H1 (cell line): ENCODE results near the gene HORMAD2. TPM values are rescaled to one million over a fixed set of nuclear protein-coding genes. Genes with fewer than 3 reads are reported as not detected.

ENCODE experiments used
- CTCF ChIA-PET: fragments of 300-600 bp; sonication (Branson Sonifier 250); formaldehyde crosslinking; loops from one replicate; lab custom pipeline; 2021; ENCODE audit not compliant: partially characterized antibody; lab: Charles Lee
- POLR2A ChIA-PET: fragments of 300-600 bp; sonication (Branson Sonifier 250); formaldehyde crosslinking; loops from one replicate; lab custom pipeline; 2021; ENCODE audit warnings: inconsistent platforms; ENCODE audit not compliant: partially characterized antibody; lab: Charles Lee
- DNase-seq, 2 experiments: peaks; one replicate each; pipeline versions ENCODE4 v3.0.0 to v3.0.0-alpha.2; 2010 to 2022; ENCODE audit warnings: low spot score in 2 of 2, low read depth in 1 of 2, mixed read lengths in 1 of 2
- FAIRE-seq: peaks from 2 replicates; lab custom pipeline; 2011; peaks lifted over from hg19 to GRCh38; lab: Jason Lieb, UNC
- H2AFZ ChIP-seq: 2 replicates; pipeline ENCODE4 v1.8.1; 2012; ENCODE audit warnings: low read length, inconsistent platforms
- H2AK5ac ChIP-seq: 2 replicates; pipeline ENCODE4 v1.6.1; 2013; ENCODE audit warnings: low read depth, low read length
- H2BK120ac ChIP-seq: replicated peaks from 2 replicates; pipeline ENCODE3; 2013; ENCODE audit warnings: low read depth, low read length, inconsistent platforms
- H2BK12ac ChIP-seq: 2 replicates; pipeline ENCODE4 v1.6.1; 2013; ENCODE audit warnings: low read depth, low read length
- H2BK15ac ChIP-seq: 2 replicates; pipeline ENCODE4 v1.6.1; 2013; ENCODE audit warnings: low read length
- H2BK20ac ChIP-seq: 2 replicates; pipeline ENCODE4 v1.6.1; 2013; ENCODE audit warnings: low read length
- H2BK5ac ChIP-seq: 2 replicates; pipeline ENCODE4 v1.6.1; 2013; ENCODE audit warnings: low read depth, low read length
- H3K14ac ChIP-seq: 2 replicates; pipeline ENCODE4 v1.6.1; 2013; ENCODE audit warnings: inconsistent platforms; ENCODE audit not compliant: insufficient read length
- H3K18ac ChIP-seq: 2 replicates; pipeline ENCODE4 v1.6.1; 2013; ENCODE audit warnings: low read length; ENCODE audit errors: extremely low read depth
- H3K23ac ChIP-seq: 2 replicates; pipeline ENCODE4 v1.6.1; 2013; ENCODE audit warnings: inconsistent platforms; ENCODE audit not compliant: insufficient read length
- H3K23me2 ChIP-seq: 2 replicates; pipeline ENCODE4 v1.6.1; 2013; ENCODE audit warnings: low read depth, low read length
- H3K27ac ChIP-seq: 2 replicates; pipeline ENCODE4 v1.6.1; 2011; ENCODE audit warnings: low read depth, low read length, inconsistent platforms
- H3K27me3 ChIP-seq, 4 experiments: replicated peaks in 1 of 4; 1 replicate in 1 of 4; 2 replicates in 3 of 4; pipeline versions ENCODE4 v1.6.1 to v1.8.1; 2011 to 2013; ENCODE audit warnings: low read length in 3 of 4, mild to moderate bottlenecking in 3 of 4, inconsistent platforms in 2 of 4, mixed read lengths in 2 of 4, moderate library complexity in 1 of 4; ENCODE audit not compliant: control insufficient read depth in 3 of 4, insufficient read depth in 3 of 4; ENCODE audit errors: extremely low read depth in 1 of 4
- H3K36me3 ChIP-seq, 4 experiments: 2 replicates each; pipeline versions ENCODE4 v1.6.1 to v1.8.1; 2011 to 2013; ENCODE audit warnings: mild to moderate bottlenecking in 4 of 4, low read length in 3 of 4, moderate library complexity in 2 of 4, control low read depth in 1 of 4, inconsistent platforms in 1 of 4; ENCODE audit not compliant: insufficient read depth in 4 of 4, control insufficient read depth in 2 of 4
- H3K4ac ChIP-seq: replicated peaks from 2 replicates; pipeline ENCODE3; 2013; ENCODE audit warnings: low read length, low read depth, mixed read lengths, inconsistent platforms; ENCODE audit not compliant: insufficient read length
- H3K4me1 ChIP-seq, 4 experiments: replicated peaks in 1 of 4; 1 replicate in 1 of 4; 2 replicates in 3 of 4; pipeline versions ENCODE4 v1.6.1 to v1.8.1; 2011 to 2013; ENCODE audit warnings: low read length in 3 of 4, inconsistent platforms in 2 of 4, mixed read lengths in 1 of 4; ENCODE audit not compliant: insufficient read depth in 4 of 4, control insufficient read depth in 3 of 4
- H3K4me2 ChIP-seq, 2 experiments: 2 replicates each; pipeline versions ENCODE4 v1.6.1 to v1.8.1; 2011 to 2013; ENCODE audit warnings: low read depth in 2 of 2, low read length in 2 of 2, control low read depth in 1 of 2, inconsistent platforms in 1 of 2, mild to moderate bottlenecking in 1 of 2; ENCODE audit not compliant: insufficient read depth in 1 of 2
- H3K4me3 ChIP-seq, 4 experiments: fragments of 200-600, 300-600 bp in 1 of 4; sonication (generic), shearing (Covaris generic), sonication (Bioruptor Twin) in 1 of 4; 2 replicates each; pipeline versions ENCODE4 v1.5.1 to v1.8.1; 2011 to 2016; ENCODE audit warnings: low read length in 4 of 4, low read depth in 3 of 4, control low read depth in 2 of 4, inconsistent platforms in 2 of 4, mild to moderate bottlenecking in 2 of 4, mixed read lengths in 1 of 4, moderate library complexity in 1 of 4; ENCODE audit not compliant: insufficient read depth in 2 of 4; ENCODE audit errors: extremely low read depth in 1 of 4
- H3K56ac ChIP-seq: replicated peaks from 2 replicates; pipeline ENCODE3; 2013; ENCODE audit warnings: low read depth, mild to moderate bottlenecking, mixed read lengths, low read length, inconsistent platforms; ENCODE audit not compliant: insufficient read length
- H3K79me1 ChIP-seq: 2 replicates; pipeline ENCODE4 v1.6.1; 2013; ENCODE audit warnings: low read depth, low read length, control low read depth
- H3K79me2 ChIP-seq, 2 experiments: 2 replicates each; pipeline versions ENCODE4 v1.6.1 to v1.8.1; 2012 to 2013; ENCODE audit warnings: low read length in 2 of 2, mild to moderate bottlenecking in 2 of 2, inconsistent platforms in 1 of 2; ENCODE audit not compliant: insufficient read depth in 2 of 2, control insufficient read depth in 1 of 2
- H3K9ac ChIP-seq, 4 experiments: replicated peaks in 1 of 4; 1 replicate in 1 of 4; 2 replicates in 3 of 4; pipeline versions ENCODE4 v1.6.1 to v1.8.1; 2011 to 2013; ENCODE audit warnings: low read depth in 3 of 4, low read length in 3 of 4, control low read depth in 2 of 4, mild to moderate bottlenecking in 2 of 4, moderate library complexity in 2 of 4, inconsistent platforms in 1 of 4; ENCODE audit errors: extremely low read depth in 1 of 4
- H3K9me3 ChIP-seq, 2 experiments: 2 replicates each; pipeline versions ENCODE4 v1.6.1 to v1.8.1; 2012 to 2013; ENCODE audit warnings: mild to moderate bottlenecking in 2 of 2, moderate library complexity in 2 of 2, control low read depth in 1 of 2, inconsistent platforms in 1 of 2, low read depth in 1 of 2, low read length in 1 of 2, mixed read lengths in 1 of 2; ENCODE audit not compliant: insufficient read depth in 2 of 2
- H4K20me1 ChIP-seq, 2 experiments: replicated peaks in 1 of 2; 2 replicates each; pipeline versions ENCODE3 to v1.8.1; 2011 to 2013; ENCODE audit warnings: inconsistent platforms in 2 of 2, low read length in 2 of 2, mild to moderate bottlenecking in 1 of 2; ENCODE audit not compliant: insufficient read depth in 2 of 2, control insufficient read depth in 1 of 2
- H4K5ac ChIP-seq: 2 replicates; pipeline ENCODE4 v1.6.1; 2013; ENCODE audit warnings: low read length, low read depth, mixed read lengths, inconsistent platforms; ENCODE audit not compliant: insufficient read length
- H4K8ac ChIP-seq: 2 replicates; pipeline ENCODE4 v1.8.0; 2013; ENCODE audit warnings: mild to moderate bottlenecking, moderate library complexity, low read length, inconsistent platforms; ENCODE audit not compliant: insufficient read depth; ENCODE audit errors: extremely low read depth
- H4K91ac ChIP-seq: replicated peaks from 2 replicates; pipeline ENCODE3; 2013; ENCODE audit warnings: low read length, mixed read lengths, inconsistent platforms; ENCODE audit not compliant: insufficient read length
- BCL11A ChIP-seq, 2 experiments: IDR thresholded peaks; one replicate each; pipeline ENCODE4 v1.6.1; 2011; ENCODE audit warnings: low read depth in 2 of 2, low read length in 2 of 2, mild to moderate bottlenecking in 2 of 2
- BRCA1 ChIP-seq: IDR thresholded peaks from 2 replicates; pipeline ENCODE4 v1.6.1; 2012; ENCODE audit warnings: low read depth, low read length, improper control_type of control experiment
- CBX8 ChIP-seq: fragments of 300-800, 300-1000 bp; sonication (generic); IDR thresholded peaks from 2 replicates; pipeline ENCODE4 v1.7.1; 2016; ENCODE audit warnings: low read depth, low read length, borderline replicate concordance
- NRF1 ChIP-seq: IDR thresholded peaks from 2 replicates; pipeline ENCODE4 v1.6.1; 2011; ENCODE audit warnings: mild to moderate bottlenecking, low read depth, low read length, improper control_type of control experiment
- RFX5 ChIP-seq: IDR thresholded peaks from 2 replicates; pipeline ENCODE4 v1.6.1; 2011; ENCODE audit warnings: low read depth, low read length, improper control_type of control experiment, borderline replicate concordance
- RXRA ChIP-seq: IDR thresholded peaks from 2 replicates; pipeline ENCODE4 v1.6.1; 2011; ENCODE audit warnings: low read depth, mild to moderate bottlenecking, low read length, moderate library complexity; ENCODE audit not compliant: insufficient read depth
- SP2 ChIP-seq: IDR thresholded peaks from 2 replicates; pipeline ENCODE4 v1.6.1; 2012; ENCODE audit warnings: mild to moderate bottlenecking, low read length, inconsistent platforms
- TBP ChIP-seq: IDR thresholded peaks from 2 replicates; pipeline ENCODE4 v1.6.1; 2011; ENCODE audit warnings: low read depth, low read length, improper control_type of control experiment
- YY1 ChIP-seq: IDR thresholded peaks from 2 replicates; pipeline ENCODE4 v1.6.1; 2011; ENCODE audit warnings: low read depth, mild to moderate bottlenecking, low read length
- ZNF274 ChIP-seq: IDR thresholded peaks from 2 replicates; pipeline ENCODE4 v1.7.0; 2012; ENCODE audit warnings: low read length, borderline replicate concordance; ENCODE audit errors: extremely low read depth
- WGBS, 2 experiments: shearing (Covaris generic) in 1 of 2; methylation state at CpG; one replicate each; pipeline versions ENCODE4 v1.1.6 to v1.1.7; 2013 to 2015; ENCODE audit warnings: low lambda C conversion rate in 2 of 2, mixed read lengths in 2 of 2, inconsistent platforms in 1 of 2, low coverage in 1 of 2, missing lambda C conversion rate in 1 of 2; ENCODE audit not compliant: insufficient replicate concordance in 2 of 2, insufficient coverage in 1 of 2, insufficient read length in 1 of 2; ENCODE audit errors: extremely low coverage in 1 of 2, missing lambda C conversion rate in 1 of 2; 5-methylcytosine and 5-hydroxymethylcytosine counted together
- polyA plus RNA-seq, 7 experiments: library from polyadenylated mRNA; depleted of rRNA in 3 of 7; stranded (reverse) in 5 of 7; unstranded in 2 of 7; fragments of >200 nt in 5 of 7; fragments of 200-250 nt in 2 of 7; gene quantifications; 1 replicate in 5 of 7; 2 replicates in 1 of 7; 4 replicates in 1 of 7; pipeline versions ENCODE4 v1.2.1 to v1.2.3, GENCODE V29; 2011 to 2013; ENCODE audit warnings: missing spikeins in 2 of 7, mixed read lengths in 2 of 7
- total RNA-seq: library from RNA; stranded (reverse); fragmentation: NEBNext Ultra II Directional; extraction: Animal tissue kit (Norgen Biotek cat#: 25700); gene quantifications from 2 replicates; pipeline ENCODE4 v1.2.1, GENCODE V29; 2021

Gene HORMAD2
- total and polyA plus RNA-seq, 2 of the 8 experiments (the other 6 are each of a cell fraction or from before 2014, with no cell fraction given) = 0.03 TPM; not detected in 1

DNA sequence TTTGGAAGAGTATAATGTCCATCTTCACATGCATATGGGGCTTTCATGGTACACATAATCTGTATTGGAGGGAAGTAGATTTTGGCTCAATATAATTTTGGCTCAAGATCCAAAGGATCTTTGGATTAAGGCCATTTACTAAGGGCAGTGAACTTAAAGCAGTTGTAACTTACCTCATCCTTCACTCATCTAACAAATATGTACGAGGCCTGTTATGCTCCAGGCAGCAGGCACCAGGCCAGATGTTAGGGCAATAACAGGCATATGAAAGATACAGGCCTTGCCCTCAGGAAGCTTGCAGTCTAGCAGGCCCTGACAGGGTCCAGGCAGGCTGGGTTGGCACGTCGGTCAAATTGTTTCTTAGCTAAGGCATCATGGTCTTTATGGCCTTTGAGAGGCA is 121.7 kb downstream of the HORMAD2 start:
- 95% methylated on average over 3 of the region's 3 CpGs; no CpG with 5 or more reads in 1 of the 2 experiments for WGBS, 2 experiments
- Histone ChIP-seq H3K36me3 (no peaks in the 10 kb centered on the region), H2BK20ac (no peak overlapping the region), H4K8ac (no peak overlapping the region), H3K4me2 (no peak overlapping the region), H3K4ac (peak overlapping the region; percentile 7), H3K23ac (no peak overlapping the region), H4K91ac (no peak overlapping the region)
- no peak for TF ChIP-seq TBP
- no peak for TF ChIP-seq RXRA
- TF ChIP-seq NRF1 = no peak
- no peak for TF ChIP-seq BRCA1
- no peak for TF ChIP-seq ZNF274
- no peak for TF ChIP-seq BCL11A (IDR thresholded peaks at IDR 0.05; ENCODE audit: low read depth in 2 of 2, low read length in 2 of 2)
- no peak for TF ChIP-seq CBX8
- TF ChIP-seq YY1 = no peak
- no peak for TF ChIP-seq RFX5
- no peak for TF ChIP-seq SP2
- TF ChIP-seq, all 59 proteins: peak for 0
- Histone ChIP-seq H3K56ac (no peak overlapping the region), H3K18ac (no peak overlapping the region), H2AK5ac (no peak overlapping the region), H3K27ac (no peak overlapping the region), H3K4me1 (peaks cover 0 to under 1% (median under 1%) of the 10 kb centered on the region in 4 experiments; a peak in 5 of 7 replicates), H3K23me2 (no peaks in the 10 kb centered on the region), H3K4me3 (no peak overlapping the region), H3K9me3 (no peaks in the 10 kb centered on the region), H3K79me1 (no peaks in the 10 kb centered on the region), H4K20me1 (no peaks in the 10 kb centered on the region), H2AFZ (no peak overlapping the region), H3K27me3 (no peaks in the 10 kb centered on the region), H3K79me2 (peaks cover 0 to 3% of the 10 kb centered on the region in 2 experiments; a peak in 2 of 4 replicates), H2BK120ac (no peak overlapping the region), H4K5ac (no peak overlapping the region), H2BK5ac (no peak overlapping the region), H3K9ac (no peak overlapping the region), H2BK12ac (no peak overlapping the region), H3K14ac (no peak overlapping the region), H2BK15ac (no peak overlapping the region; the same call in 1 of the 2 replicates)
- DNase-seq (no peak), FAIRE-seq (no peak)
- ChIA-PET POLR2A (interaction anchor here (1.4 kb wide), 1 partner anchor 13 kb away, joined by 3 read pairs; no protein-coding TSS in a partner anchor), CTCF (interaction anchor here (0.6 to 2.0 kb wide), 4 partner anchors 8 to 351 kb away, joined by 3 to 4 read pairs (median 3); no protein-coding TSS in a partner anchor)
